NCI-H2227 (cell line): ENCODE data around the gene BNC2.

Experiments used
- DNase-seq: peaks from one replicate; lab custom pipeline; 2025; ENCODE audit not compliant: unreplicated experiment; lab: John Stamatoyannopoulos, UW

Gene BNC2

DNA sequence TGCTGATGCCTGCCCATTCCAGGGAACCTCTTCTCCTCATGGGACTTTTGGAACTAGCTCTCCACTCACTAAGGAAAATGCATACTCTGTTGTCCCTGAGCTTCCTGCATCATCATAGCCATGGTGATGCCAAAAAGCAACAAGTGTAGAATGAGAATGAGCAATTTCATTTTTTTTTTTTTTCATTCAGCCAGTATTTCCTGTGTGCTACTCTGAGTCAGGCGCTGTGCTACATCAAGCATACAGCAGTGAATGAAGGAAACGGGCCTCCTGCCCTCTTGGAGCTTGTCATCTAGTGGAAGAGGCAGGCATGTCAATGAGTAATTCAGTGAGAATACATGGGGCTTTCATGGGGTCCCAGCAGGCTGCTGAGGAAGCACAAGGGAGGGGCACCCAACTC lies 483.1 kb downstream of the BNC2 start:
- no peak for DNase-seq

DNA sequence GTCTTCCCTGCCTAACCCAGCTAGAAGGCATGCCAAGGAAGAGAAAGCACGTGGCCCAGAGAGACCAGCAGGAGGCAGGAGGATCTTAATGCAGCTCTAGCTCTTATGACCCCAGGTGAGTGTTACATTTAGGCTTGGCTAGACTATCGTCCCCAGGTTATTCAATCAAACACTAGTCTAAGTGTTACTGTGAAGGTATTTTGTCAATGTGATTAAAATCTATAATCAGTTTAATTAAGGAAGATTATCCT lies 483.7 kb downstream of the BNC2 start:
- no peak for DNase-seq

DNA sequence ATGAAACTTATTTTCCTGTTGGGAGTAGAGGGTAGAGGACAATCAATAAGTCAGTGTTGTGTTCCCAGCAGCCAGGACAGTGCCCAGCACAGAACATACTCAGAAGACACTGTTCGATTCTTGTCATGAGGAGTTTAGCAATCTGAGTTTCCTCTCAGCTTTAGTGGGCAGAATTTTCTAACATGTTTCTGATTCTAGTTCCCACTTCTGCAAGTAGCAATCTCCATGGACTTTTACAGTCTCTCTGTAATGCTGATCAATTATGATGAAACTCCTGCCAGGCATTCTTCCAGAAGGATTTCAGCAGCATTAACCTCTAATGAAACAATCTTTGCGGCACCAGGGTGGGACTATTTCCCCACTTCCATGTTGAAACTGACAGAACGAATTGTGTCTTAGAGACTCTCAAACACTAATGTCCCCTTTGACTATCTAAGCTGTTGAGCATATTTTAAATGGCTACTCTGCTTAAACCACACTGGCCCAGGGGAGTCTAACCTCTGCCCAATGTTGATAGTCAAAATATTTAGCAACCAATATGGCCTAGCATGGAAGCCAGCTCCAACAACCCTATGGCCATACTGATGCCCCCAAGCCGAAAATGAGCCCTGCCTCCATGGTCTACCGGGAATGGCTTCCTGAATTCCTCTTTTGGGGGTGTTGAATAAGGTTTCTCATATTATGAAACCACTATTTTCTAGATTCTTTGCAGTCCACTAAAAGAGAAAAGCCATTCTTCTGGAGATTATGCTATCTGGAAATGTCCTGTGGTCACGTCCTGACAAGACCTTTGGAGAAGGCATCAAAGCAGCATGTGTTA lies 484.3 kb downstream of the BNC2 start:
- no peak for DNase-seq

DNA sequence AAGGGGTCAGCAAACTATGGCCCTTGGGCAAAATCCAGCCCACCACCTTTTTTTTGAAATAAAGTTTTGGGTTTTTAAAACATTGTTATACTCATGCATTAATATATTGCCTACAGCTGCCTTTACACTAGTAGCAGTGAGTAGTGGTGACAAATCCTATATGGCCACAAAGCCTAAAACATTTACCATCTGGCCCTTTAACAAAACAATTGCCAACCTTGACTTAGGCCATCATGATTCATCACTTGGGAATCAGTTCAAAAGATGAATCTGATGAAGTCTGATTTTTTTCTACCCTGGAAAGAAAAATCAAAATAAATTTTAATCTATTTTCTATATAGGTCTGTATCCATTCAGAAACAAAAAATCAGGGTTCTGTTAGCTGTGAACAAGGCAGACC lies 484.9 kb downstream of the BNC2 start:
- no peak for DNase-seq

DNA sequence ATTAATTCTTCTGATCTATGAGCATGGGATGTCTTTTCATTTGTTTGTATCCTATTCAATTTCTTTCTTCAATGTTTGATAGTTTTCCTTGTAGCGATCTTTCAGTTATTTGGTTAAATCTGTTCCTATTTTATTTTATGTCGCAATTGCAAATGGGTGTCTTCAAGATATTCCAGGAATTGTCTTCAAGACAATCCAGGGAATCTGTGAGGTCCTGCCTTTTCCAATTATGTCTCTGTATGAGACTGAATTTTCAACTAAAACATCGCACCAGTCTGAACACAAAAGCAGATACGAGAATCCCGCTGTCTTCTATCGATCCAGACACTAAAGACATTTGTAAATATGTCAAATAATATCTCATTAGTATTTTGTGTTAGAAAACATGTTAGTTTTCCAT lies 485.5 kb downstream of the BNC2 start:
- no peak for DNase-seq

DNA sequence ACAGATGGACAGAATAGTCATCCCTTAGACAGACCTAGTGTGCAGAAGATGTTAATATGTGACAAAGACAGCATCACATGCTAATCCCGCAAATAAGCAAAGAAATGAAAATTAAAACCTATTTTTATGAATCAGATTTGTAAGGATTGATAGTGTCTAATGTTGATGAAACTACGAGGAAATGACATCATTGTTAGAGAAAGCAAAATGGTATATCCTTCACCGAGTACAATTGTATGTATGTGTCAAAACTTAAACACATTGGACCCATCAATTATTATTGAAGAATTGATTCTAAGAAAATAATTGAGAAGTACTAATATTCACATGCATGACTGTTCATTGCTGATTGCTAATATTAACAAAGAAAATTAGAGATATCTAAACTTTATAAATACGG lies 493.2 kb downstream of the BNC2 start:
- no peak for DNase-seq

DNA sequence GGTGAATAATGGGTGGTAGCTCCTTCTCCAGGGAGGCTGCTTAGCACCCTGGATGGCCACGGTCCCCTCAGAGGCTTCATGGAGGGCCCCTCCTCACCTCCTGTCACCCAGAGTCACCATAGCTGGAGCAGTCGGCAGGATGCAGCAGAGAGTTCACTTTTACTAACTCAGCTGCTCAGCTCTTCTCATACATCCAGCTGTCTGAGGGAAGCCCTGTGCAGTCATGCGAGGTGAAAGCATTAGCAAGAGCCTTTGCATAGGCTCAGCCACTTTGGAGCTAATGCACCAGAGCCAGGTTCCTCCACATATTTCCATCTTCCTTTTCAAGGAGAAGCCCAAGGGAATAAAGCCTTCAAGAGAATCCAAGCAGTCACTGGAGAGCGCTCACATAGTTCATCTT lies 499.2 kb downstream of the BNC2 start:
- no peak for DNase-seq

DNA sequence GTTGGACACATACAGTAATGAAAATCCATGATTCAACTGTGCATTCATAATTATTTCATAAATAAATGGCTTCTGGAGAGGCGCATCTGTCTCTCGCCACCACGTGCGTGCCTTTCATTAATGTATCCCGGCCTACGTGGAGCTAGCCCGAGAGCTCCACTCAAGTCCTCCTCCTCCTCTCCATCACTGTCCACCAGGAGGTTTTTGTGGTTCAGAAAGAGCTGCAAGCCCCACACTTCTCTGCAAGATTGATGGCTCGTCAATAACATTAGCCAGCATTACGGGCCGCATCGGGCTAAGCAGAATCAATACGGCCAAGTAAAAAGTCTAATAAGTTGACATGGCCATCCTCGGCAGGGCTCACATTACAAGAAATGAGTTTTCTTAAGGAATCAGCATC lies 499.8 kb downstream of the BNC2 start:
- no peak for DNase-seq

DNA sequence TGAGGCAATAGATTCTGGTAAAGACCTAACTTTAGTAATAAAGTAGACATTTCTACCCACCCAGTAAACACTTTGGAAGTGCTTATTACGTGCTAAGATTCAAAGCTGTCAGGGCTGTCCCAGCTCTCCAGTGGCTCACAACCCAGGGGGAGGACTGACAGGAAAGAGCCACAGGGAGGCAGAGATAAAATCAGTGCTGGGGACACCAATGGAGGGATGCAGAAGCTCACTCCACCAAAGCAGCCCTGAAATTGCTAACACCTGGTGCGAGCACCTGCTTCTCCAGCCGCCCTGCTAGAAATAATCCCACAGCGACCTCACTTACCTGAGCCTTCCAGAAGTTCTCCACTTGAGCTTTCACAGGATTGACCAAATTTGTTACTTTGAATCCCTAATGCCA lies 501.0 kb downstream of the BNC2 start:
- DNase-seq: no peak

DNA sequence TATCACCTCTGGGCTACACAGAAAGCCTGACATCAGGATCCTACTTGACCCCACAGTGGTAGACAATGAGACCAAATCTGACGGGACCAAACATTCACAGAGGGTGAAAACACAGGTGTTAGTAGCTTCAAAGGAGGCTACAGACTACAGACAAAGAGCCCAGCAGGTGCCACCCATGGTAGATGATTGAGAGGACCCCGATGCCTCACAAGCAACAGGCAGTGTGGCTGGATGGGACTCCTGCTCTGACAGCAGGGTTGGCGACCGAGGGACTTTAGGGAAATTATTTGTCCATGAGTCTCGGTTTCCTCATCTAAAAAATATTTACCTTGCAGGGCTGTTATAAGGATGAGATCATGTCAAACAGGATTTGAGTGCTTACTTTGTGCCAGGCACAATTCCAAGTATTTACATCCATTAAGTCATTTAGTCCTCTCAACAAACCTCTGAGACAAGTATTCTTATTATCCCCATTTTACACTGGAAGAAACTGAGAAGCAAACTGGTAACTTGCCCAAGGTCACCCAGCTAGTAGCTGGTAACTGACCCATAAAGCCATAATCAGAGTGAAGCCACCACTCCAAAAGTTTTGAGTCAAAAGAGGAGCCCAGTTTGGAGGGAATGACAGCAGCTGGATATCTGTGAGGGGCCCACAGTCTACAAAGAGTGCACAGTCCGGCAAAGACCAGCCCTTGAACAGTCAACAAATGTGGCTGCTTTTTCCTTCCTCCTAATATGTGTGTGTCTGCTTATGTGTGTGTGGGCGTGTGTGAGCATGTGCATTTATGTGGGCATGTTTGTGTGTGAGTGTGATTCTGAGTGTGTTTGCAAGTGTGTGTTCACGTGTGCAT lies 502.0 kb downstream of the BNC2 start:
- DNase-seq: no peak

DNA sequence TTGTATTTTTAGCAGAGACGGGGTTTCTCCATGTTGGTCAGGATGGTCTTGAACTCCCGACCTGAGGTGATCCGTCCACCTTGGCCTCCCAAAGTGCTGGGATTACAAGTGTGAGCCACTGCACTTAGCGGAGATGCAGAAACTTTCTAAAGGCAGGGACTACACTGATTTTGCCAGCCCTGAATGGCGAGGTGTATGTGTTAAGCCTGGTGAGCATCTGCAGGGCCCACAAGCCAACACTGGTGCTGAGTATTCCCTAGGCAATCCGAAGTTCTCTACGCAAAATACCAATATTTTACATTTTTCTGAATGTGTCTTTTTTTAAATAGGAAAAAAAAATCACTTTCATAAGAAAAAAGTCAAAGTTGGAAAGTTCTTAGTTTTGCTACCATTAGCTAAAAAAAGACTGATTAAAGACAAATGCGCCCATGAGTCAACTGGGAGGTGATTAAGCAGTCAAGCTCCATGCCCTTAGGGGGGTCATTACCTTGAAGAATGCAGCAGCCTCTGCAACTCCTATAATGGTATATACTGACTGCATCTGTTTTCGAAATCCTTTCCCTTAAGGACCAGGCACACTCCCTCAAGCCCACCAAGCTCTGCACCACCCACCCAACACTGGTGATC lies 502.8 kb downstream of the BNC2 start:
- no peak for DNase-seq

DNA sequence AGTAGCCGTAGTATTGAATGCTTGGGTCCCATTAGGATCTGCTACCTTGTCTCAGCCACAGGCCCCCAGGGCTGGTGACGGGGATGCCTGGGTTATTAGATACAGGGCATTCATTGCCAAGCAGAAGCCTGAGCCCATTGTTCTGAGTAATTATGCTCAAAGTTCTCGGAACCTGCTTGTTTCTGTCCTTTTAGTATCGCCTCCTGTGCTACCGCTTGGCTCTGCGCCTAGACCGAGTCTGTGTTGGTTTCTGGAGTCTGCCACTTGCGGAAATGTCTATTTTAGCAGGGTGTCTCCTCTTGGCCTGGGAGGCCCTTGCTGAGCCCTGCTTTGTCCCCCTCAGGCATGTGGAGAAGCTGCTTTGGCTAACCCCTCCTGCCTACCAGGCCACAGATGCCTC lies 506.1 kb downstream of the BNC2 start:
- no peak for DNase-seq

DNA sequence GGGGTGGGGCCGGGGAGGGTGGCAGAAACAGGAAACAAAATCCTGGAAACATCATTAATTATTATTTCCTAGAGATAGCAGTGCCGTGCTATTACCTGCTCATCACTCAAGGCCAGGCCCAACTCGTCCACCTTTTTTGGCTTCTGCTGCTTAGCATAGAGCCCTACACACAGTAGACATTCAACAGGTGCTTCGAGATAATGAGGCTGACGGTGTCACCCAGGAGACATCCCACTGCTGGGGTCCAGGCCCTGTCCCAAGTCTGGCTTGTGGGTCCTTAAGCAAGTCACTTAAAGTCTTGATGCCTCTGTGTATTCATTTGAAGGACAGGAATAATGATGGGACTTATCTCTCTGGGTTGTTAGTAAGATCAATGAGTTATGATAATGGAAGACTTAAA lies 506.6 kb downstream of the BNC2 start:
- DNase-seq: no peak

DNA sequence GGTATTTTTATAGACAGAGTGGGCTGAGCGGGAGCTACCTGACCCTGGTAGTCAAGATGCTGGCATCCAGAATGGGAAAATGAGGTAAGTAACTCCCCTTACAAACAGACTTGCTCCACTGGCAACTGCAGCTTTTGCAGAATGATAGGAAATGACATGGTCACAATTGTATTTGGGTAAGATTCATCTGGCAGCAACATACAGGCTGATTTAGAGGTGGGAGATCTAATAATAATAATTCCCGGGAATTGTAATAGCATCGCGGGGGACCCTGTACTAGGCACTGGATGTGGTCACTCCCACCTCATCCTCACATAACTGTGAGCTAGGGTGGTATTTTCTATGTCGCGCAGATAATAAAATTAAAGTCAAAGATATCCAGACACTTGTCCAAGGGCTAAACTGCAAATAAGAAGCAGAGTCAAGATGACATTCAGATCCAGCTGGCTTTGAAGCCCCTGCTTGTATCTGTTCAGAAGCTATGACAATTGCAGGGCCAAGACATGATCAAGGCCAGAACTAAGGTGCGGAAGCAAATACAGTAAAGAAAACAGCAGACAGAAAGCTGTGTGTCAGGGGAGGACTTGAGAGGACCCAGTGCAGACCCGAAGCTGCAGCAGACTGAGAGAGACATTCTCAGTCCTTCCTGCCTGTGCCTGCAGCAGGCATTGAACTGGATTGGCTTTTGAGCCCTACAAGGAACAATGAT lies 507.2 kb downstream of the BNC2 start:
- DNase-seq: no peak

DNA sequence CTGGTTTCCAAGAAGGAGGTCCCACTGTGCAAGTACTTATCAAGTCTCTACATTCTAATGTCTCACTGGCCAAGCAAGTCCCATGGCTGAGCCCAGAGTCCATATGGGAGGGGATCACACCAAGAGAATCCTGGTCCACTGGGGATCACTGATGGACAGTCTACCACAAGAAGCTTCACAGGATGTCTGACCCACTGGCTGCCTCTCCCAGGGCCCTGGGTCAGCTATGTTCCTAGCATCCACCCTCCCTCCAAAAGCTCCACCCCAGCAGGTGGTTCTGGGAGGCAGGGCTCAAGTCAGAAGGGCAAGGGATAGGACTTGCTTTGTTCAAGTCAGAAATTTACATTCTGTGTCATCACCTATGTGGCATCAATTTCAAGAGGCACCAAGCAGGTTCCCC lies 508.5 kb downstream of the BNC2 start:
- DNase-seq: no peak

DNA sequence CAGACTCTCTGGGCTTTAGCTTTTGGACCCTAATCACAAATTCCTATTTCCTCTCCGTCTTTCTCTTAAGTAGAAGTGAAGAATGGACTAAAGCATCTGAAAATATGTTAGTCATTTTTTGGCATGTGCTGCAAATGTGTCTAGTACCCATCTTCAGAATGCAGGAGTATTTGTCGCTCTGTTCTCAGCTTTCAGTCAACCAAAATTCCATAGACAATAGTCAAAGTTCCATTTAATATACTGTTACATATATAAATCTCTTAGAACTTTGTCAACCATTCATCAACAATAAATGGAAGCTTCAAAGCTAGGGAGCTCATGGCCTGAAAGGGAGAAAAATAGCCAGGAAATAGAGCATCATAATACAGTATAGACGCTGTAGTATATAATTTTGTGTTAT lies 509.4 kb downstream of the BNC2 start:
- DNase-seq: no peak

DNA sequence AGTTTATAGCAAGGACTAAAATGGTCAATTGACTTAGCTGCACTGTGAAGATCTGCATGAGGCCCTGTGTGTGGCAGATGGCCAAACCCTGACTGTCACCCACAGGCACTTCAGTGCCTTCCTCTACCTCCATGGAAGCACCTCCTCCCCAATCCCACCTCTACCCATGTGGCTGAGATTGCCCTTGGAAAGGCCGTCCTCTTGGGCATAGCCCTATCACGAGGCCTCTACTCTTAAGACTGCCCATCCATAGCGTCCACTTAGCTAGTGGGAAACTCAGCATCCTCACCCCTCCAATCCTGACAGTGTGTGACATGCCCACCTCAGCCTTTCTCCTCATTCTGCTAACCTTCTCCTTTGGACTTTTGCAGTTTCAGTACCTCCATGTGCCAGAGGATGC lies 510.2 kb downstream of the BNC2 start:
- no peak for DNase-seq
